ENCODE data around the gene TOX2.
A peak's percentile ranks its signal among the peaks of the same experiment; 100 is the strongest.

The TOX2 gene

DNA sequence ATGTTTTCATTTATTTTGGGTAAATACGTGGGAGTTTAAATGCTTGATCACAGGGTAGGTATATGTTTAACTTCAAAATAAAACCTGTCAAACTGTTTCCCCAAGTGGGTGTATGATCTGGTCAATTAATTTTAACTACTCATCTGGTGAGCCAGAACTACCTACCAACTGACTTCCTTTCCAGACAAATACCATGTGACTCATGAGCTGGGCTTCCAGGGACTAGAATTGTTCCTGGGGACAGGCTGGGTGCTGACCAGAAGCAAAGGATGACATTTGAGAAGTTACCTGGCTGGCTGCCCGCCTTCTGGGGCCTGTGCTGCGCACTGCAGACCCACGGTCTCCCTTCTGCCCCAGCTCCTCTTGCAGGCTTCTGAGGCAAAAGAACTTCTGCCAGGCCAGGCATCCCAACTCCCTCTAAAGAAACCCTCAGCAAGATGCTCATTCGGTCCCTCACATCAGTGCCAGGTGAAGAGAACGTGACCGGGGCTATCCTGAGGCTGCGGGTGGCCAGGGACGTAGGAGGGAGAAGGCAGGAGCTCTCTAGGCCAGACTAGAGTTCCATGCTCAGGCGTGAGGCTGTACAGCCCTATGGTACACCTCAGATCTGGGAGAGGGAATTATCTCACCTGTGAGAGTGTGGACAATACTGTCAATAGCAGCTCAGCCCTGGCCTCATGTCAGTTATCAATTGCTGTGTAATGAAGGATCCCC, 168.7 kb downstream of the TOX2 start:
- DNase-seq = no peak

DNA sequence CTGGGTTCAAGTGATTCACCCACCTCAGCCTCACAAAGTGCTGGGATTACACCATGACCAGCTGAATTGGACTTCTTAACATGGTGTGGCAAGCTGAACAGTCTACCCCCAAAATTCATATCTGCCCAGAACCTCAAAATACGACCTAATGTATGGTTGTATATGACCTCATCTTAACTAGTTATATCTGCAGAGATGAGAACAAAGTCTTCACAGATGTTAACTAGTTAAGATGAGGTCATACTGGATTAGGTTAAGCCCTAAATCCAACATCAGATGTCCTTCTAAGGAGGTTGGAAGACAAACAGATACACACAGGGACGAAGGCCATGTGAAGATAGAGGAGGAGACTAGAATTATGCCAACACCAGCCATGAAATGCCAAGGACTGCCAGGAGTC, 169.8 kb downstream of the TOX2 start:
- no peak for DNase-seq

DNA sequence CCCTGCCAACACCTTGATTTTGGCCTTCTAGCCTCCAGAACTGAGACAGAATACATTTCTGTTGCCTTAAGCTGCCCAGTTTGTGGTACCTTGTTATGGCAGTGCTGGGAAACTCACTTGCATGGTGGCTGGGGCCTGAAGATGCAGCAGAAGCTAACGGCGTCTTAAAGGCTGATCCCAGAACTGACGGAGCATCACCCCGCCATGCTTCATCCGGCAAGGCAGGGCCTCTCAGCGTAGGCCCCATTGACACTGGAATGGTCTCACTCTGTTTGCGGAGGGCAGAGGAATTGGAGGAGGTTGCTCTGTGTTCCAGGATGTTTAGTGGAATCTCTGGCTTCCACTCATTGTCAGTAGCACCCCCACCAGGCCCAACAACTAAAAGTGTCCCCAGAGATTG, 170.2 kb downstream of the TOX2 start:
- no peak for DNase-seq

DNA sequence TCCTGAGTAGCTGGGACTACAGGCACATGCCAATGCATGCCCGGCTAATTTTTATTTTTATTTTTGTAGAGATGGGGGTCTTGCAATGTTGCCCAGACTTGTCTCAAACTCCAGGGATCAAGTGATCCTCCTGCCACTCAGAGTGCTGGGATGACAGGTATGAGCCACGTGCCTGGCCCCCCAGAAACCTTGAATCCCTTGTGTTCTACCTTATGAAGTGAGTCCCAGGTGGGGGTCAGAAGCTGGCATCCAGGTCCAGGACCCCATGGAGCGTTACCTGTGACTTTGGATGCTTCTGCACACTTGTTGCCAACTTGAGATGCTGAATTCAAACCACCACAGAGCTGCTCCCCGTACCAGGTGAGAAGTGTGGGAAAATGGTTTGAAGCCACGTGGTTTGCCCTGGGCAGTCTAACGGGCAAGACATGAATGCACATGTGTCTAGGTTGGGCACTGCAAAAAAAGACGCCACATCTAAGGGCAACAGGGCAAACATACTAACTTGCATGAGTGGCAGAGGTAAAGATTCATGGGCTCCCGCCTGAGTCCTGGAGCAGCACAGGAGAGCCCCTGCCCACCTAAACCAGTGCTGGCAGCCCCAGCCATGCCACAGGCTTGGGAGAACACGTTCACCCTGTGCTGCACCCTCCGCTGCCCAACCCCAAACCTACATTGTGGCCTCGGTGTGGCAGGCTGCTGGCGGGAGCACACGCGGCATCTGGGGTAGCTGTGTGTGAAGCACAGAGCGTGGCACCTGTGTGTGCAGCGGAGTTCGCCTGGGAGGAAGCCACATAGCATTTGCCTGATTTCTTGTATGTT, 171.2 kb downstream of the TOX2 start:
- no peak for DNase-seq

DNA sequence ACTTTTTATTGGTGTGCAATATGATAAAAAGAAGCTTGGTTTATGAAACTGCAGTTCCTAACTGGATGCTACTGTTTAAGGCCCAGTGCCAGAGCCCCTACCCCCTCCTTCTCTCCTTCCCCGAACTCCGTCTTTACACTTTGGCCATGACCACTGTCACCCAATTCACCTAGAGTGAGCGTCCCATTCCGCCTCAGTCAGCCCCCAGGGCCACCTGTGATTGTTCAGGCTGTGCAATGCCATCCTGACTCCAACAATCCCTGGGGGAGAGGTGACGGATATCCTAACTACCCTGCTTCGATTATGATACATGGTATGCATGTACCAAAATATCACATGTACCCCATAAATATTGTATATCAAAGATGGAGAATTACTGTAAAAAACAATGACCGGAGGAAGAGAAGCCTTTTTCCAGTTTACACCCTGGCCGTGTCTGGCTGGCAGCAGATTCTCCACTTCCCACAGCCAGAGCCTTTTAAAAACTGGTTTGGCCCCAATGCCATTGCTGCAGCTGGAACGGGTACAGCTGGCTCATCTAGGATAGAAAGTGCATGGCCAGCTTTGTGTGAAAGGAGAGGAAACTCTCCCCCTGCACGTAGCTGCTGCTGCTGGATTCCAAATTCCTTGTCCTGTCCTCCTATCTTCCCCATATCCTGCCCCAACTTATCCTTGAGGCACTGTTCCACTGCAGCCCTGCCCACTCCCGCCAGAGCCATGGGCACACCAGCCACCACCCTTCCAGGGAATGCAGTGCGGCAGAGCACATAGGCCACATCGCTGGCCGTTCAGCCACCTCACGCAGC, 172.6 kb downstream of the TOX2 start:
- DNase-seq = no peak

DNA sequence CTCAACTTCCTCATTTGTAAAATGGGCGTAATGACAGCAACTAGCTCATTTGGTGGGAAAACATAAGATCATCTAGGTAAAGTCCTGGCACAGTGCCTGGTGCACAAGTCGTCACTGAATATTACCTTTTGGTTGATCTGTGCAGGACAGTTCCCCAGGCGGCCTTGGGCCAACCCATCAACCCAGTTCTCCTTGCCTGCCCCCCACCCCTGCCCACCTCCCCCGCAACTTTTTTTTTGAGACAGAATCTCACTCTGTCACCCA, 173.1 kb downstream of the TOX2 start:
- DNase-seq = no peak

DNA sequence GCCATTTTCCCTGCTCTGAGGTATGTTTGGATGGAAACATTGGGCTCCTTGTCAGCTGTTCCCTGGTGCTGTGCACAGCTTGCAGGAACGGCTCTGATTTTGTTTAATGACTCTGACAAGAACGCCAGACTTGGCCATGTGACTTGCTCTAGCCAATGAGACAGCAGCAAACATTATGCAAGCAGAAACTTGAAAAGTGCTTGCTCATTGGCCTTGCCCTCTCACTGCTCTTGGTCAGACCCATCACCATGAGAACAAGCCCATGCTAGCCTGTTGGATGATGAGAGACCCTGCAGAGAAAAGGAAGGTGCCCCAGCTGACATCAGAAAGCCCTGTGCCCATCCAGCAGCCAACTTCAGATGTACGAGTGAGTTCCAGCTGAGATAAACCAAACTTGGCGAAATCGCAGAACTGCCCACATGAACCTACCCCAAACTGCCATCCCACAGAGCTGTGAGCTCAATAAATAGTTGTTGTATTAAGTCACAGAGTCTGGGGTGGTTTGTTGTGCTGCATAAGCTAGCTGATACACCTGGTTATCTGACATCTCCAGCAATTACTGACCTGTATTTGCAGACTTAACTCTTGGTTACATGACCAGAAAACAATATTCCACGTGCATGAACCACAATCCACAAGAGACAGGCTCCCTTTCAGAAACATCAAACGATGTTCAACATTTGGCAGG, 175.5 kb downstream of the TOX2 start:
- peak in 1 of 2 experiments; percentile 21 for DNase-seq

DNA sequence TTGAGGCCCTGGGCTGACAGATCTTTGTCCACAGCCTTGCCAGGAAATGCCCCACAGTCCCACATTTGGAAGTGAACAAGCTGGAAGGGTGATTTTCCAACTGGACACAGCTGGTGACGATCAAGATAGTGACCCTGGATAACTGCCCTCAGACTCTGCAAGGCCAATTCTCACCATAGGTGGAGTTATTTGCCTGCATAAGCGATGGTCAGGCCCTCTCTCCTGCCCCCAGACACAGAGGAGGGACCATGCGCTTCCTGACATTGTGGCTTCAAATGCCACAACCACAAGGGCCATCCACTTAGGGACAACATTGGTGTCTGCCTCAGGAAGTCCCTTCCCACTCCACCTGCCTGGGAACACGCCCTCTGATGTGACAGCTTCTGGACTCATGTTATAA, 176.4 kb downstream of the TOX2 start:
- no peak for DNase-seq

DNA sequence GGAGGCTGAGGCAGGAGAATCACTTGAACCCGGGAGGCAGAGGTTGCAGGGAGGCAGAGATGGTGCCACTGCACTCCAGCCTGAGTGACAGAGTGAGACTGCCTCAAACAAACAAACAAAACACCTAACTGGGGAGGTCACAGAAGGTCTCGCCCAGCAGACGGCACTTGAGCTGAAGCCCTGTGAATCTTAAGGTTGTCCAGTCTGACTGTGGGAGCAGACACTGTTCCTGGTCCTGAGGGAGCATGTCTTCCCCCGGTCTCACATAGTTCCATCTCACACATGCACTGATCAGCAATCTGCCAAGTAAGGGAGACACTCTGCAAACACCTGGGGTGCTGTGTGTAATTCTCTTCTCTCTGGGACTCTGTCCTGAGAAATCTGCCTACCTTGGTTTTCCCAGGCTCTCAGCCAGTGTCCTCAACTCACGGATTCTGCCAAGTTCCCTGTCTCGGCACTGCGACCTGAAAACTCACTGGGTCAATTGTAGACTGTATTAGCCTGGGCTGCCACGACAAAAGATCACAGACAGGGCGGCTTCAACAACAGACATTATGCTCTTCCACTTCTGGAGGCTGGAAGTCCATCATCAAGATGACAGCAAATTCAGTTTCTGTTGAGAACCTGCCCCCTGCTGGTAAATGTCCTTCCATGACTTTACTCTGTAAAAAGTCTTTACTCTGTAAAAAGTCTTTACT, 178.0 kb downstream of the TOX2 start:
- DNase-seq = peak in 1 of 2 experiments; percentile 39

DNA sequence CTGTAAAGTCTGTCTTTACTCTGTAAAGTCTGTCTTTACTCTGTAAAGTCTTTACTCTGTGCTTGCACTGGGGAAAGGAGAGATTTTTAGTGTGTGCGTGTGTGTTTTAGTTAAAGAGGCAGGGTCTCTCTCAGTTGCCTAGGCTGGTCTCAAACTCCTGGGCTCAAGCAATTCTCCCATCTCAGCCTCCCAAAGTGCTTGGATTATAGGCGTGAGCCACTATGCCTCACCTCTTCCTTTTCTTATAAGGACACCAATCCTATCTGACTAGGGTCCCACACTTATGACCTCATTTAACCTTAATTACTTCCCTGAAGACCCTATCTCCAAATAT, 178.6 kb downstream of the TOX2 start:
- DNase-seq = no peak

DNA sequence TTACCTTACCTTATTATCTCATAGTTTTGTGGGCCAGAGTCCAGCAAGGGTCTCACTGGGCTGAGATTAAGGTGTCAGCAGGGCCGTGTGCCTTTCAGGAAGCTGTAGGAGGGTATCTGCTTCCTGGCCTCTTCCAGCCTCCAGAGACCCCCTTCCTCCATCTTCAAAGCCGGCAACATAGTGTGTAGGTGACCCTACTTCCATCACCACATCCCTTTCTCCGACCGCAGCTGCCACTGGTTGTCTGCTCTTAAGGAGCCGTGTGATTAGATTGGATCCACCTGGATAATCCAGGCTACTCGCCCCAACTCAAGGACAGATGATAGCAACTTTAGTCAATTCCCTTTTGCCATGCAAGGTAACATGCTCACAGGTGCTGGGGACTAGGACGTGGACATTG, 181.2 kb downstream of the TOX2 start:
- no peak for DNase-seq

DNA sequence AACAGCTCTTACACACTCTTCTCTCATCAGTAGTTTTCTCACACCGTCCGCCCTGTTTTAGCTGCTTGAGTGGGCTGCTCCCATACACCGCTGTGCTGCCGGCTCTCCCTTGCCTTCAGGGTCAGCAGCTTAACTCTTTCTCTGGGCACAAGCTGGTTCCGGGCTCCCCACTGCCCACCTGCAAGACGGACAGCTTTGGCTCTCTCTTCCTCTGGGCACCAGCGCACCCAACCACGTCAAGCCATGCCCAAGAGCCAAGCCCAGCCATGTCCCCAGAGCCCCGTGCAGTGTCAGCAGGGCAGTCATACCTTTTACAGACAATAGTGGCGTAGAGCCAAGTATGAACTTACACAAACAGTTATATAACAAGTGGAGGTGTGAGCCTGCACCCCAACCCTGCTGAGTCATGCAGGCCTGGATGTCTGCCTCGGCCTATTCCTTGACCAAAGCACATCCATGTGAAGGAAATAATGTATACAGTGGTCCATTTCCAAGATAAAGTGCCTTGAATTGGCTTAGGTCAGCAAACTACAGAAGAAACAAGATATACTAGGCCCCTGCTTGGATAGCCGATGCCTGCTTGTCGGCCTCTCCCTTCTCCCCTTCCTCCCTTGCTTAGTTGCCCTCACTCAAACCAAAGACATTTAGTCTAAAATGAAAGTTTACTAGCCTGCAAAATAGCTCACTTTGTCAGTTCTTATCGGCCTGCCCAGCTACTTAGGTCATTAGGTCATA, 183.0 kb downstream of the TOX2 start:
- no peak for DNase-seq

DNA sequence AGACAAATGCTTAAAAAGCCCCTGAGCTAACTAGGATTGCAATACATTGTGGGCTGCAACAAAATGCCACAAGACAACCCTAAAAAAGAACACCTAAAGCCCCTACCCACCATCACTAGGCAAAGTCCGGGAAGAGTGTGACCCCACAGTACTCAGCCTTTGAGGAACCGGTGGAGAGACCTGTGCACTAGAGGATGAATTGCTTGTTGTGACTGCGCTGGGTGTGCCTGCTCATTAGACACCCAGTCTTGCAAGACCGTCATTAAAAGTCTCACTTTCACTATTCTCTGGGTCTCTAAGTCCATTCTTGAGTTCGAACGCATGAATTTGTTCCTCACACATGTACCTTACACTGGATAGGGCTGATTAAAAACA, 183.6 kb downstream of the TOX2 start:
- DNase-seq = no peak

DNA sequence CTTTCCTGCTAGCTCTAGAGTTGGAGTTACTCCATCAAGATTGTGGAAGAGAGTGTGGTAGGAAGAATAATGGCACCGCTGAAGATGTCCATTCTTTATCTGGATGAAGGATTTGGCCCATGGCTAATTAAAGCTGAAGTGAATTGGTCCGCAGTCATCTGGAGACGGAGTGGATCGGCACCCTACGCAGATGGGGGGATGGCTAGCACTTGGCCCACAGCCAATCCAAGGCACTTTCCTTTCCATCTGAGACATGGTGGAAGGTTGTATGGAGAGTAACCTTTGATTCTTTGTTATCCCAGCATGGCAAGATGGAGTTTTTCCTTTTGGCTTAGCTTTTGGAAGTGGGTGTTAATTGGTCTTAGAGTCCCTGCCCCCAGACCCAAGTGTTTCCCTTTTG, 184.0 kb downstream of the TOX2 start:
- no peak for DNase-seq

DNA sequence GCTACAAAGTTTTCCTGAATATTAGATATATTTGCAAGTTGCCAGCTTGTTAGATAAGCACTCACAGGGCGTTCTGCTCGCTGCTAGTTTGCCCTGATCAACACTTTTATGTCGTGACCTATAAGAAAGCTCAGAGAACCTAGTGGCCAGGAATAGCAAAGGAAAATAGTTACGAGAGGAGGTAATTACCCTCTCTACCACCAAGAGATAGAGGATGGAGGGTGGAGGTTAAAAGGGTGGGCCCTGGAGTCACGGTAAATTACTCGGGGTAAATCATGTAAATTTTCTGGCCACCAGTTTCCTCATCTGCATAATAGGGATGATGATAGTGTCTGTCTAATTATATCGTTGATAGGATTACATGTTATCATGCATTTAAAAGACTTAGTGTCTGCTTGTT, 185.2 kb downstream of the TOX2 start:
- no peak for DNase-seq

DNA sequence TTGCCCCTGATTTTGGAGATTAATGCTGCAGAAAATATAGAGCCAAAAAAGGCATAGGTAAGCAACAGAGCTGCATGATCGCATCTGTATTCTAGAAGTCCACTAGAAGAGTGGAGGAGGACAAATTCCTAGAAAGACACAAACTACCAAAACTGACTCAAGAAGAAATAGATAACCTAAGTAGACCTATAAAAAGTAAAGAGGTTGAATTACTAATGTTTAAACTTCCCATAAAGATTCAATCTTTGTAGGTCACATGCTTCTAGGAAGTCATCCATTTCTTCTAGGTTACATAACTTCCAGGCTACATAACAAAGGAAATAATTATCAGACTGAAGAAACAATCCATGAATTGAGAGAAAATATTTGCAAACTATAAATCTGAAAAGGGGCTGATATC, 187.9 kb downstream of the TOX2 start:
- no peak for DNase-seq

DNA sequence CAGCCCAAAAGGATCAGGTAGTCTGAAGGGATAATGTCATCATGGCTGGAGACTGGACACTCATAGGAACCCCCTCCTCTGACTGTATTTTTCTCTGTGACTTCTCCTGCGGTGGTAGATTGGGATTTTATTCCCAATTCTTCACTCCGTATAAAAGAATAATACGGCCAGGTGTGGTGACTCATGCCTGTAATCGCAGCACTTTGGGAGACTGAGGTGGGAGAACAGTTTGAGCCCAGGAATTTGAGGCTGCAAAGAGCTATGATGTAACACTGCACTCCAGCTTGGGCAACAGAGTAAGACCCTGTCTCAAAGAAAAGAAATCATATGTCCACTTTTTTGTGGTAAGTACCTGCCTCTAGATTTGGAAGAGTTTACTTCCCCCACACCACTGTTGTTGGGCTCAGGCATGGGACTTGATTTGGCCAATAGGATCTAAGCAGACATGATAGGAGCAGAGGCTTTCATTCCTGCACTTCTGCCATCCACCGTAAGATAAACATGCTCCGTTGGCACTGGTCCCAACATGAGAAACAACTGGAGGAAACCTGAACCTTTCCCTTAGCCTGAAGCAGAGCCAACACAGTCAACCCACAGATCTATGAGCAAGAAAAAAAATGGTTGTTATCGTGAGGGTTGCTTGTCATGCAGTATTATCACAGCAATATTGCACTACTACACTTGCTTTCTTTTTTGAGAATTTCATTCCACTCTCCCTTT, 190.3 kb downstream of the TOX2 start:
- no peak for DNase-seq

DNA sequence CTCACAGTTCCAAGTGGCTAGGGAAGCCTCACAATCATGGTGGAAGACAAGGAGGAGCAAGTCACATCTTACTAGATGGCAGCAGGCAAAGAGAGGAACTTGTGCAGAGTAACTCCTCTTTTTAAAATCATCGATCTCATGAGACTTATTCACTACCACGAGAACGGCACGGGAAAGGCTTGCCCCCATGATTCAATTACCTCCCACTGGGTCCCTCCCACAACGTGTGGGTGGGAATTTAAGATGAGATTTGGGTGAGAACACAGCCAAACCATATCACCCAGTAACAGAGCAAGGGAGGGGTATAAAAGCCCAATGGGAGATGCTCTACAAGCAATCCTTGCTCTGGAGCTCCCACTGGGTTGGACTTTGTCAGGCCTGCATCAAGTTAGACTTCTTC, 192.0 kb downstream of the TOX2 start:
- no peak for DNase-seq

DNA sequence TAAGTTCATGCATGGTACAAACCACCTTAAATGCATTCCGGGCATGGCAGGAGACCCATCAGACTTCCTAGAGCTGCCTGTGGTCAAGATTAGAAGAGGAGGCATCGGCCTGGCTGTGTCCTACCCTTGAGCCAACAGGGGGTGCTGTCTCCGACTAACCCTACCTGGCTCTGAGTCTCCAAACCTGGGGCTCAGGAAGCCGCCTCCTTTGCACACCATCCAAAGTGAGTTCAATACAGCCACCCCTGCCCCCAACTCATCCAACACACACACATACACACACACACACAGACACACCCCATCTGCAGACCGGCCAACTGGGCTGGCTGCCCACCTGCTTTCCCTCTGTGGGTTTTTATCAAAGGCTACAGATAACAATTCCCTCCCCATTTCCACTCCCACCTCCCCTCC, 195.3 kb downstream of the TOX2 start:
- no peak for DNase-seq

DNA sequence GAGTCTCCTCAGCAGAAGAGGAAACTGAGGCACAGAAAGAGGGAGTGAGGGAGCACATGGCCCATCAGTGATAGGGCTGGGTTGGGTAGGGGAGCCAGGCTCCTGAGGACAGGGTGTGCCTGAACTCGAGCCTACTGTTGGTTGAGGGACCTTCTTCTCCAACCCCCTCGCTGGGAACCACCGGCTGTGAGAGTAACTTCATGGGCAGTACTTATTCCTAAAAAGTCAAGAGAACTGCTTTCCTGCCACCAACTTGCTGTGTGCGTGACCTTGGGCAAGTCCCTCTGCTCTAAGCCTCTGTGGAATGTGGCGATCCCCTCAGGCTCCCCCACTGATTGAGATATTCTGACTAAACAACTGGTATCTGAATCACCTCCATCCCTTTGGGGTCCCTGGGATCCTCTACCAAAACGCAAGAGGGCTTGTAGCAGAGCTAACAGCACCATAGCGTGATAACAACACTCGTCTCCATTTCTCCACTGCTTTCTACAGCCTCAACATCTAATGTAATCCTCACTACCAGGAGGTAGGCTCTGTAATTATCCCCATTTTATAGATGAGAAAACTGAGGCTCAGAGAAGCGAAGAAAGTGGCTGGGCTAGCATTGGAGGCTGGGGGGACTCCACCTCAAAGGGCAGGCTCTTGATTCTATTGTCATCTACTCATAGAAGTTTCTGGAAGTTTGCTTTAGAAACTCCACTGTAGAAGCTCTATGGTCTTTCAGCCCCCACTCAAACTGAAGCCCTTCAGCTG, 196.3 kb downstream of the TOX2 start:
- no peak for DNase-seq

Data from activated CD4-positive, alpha-beta T cell treated with anti-CD3 and anti-CD28 coated beads, Interleukin-2, amount 50 U/mL, for 48 hours (primary cell).